OCI-LY7 (cell line): ENCODE data around the gene SCN4B. TPM values are rescaled to one million over a fixed set of nuclear protein-coding genes. Genes with fewer than 3 reads are reported as not detected.

Experiments
- BruUV-seq: library from RNA; stranded (reverse); fragments of 400-500 nt; replicated peaks from 2 replicates; lab custom pipeline; 2021; lab: Mats Ljungman, UMichigan
- CTCF ChIA-PET: fragments of 300-600 bp; sonication (Branson Sonifier 250); formaldehyde crosslinking; loops from one replicate; lab custom pipeline; 2022; ENCODE audit warnings: antibody characterized with exemption; ENCODE audit not compliant: unreplicated experiment; lab: Charles Lee
- POLR2A ChIA-PET: fragments of 300-600 bp; sonication (Branson Sonifier 250); formaldehyde crosslinking; loops from one replicate; lab custom pipeline; 2022; ENCODE audit warnings: antibody characterized with exemption; lab: Charles Lee
- DNase-seq: peaks from one replicate; pipeline ENCODE4 v3.0.0-alpha.2; 2015; ENCODE audit warnings: low spot score
- H2AFZ ChIP-seq: fragments of 200-600 bp; sonication (generic), shearing (Covaris generic); 2 replicates; pipeline ENCODE4 v1.6.1; 2014; ENCODE audit warnings: mild to moderate bottlenecking, antibody characterized with exemption, low read length, moderate library complexity
- H3K27ac ChIP-seq: fragments of 200-600 bp; sonication (generic); 2 replicates; pipeline ENCODE4 v1.5.1; 2014; ENCODE audit warnings: mixed run types, low read depth, mild to moderate bottlenecking, moderate library complexity, low read length, inconsistent platforms; ENCODE audit not compliant: poor library complexity, severe bottlenecking
- H3K36me3 ChIP-seq: fragments of 200-600 bp; sonication (generic); 2 replicates; pipeline ENCODE4 v1.6.1; 2014; ENCODE audit warnings: mild to moderate bottlenecking, antibody characterized with exemption, low read length, moderate library complexity, mixed read lengths; ENCODE audit not compliant: insufficient read depth
- H3K4me1 ChIP-seq: fragments of 200-600 bp; sonication (generic); 2 replicates; pipeline ENCODE4 v1.5.1; 2014; ENCODE audit warnings: mild to moderate bottlenecking, low read length; ENCODE audit not compliant: insufficient read depth, poor library complexity, severe bottlenecking
- H3K4me2 ChIP-seq: fragments of 200-600 bp; sonication (generic); 2 replicates; pipeline ENCODE4 v1.6.1; 2014; ENCODE audit warnings: mild to moderate bottlenecking, low read length
- H3K4me3 ChIP-seq: fragments of 200-600 bp; sonication (generic); 2 replicates; pipeline ENCODE4 v1.5.1; 2014; ENCODE audit warnings: mild to moderate bottlenecking, low read depth, low read length; ENCODE audit not compliant: poor library complexity, severe bottlenecking
- H3K79me2 ChIP-seq: fragments of 200-600 bp; sonication (generic); 2 replicates; pipeline ENCODE4 v1.6.1; 2016; ENCODE audit warnings: low read depth, mild to moderate bottlenecking, low read length, moderate library complexity, mixed read lengths; ENCODE audit not compliant: insufficient read depth
- H3K9me2 ChIP-seq: fragments of 200-600 bp; sonication (generic); 2 replicates; pipeline ENCODE4 v1.6.1; 2016; ENCODE audit warnings: mild to moderate bottlenecking, low read length, mixed read lengths; ENCODE audit not compliant: insufficient read depth
- H3K9me3 ChIP-seq: fragments of 200-600 bp; sonication (generic); 2 replicates; pipeline ENCODE4 v1.6.1; 2014; ENCODE audit warnings: mild to moderate bottlenecking, mixed run types, low read length, mixed read lengths
- H4K20me1 ChIP-seq: fragments of 200-600 bp; sonication (generic); 2 replicates; pipeline ENCODE4 v1.6.1; 2014; ENCODE audit warnings: mild to moderate bottlenecking, antibody characterized with exemption, low read length, moderate library complexity, mixed read lengths; ENCODE audit not compliant: insufficient read depth
- CTCF ChIP-seq: fragments of 200-600 bp; sonication (generic); conservative IDR thresholded peaks from 2 replicates; pipeline ENCODE4 v1.5.1; 2014; ENCODE audit warnings: mild to moderate bottlenecking, antibody characterized with exemption, low read length, moderate library complexity, mixed read lengths
- EZH2phosphoT487 ChIP-seq: fragments of 200-600 bp; sonication (generic); IDR thresholded peaks from 2 replicates; pipeline ENCODE4 v1.6.1; 2018; ENCODE audit warnings: low read depth, borderline replicate concordance, mild to moderate bottlenecking, mixed run types, antibody characterized with exemption, low read length, moderate library complexity, mixed read lengths
- intact Hi-C: fragments of 100-400 bp; cut with micrococcal nuclease; formaldehyde crosslinking; loops from one replicate; pipeline ENCODE4 v1.10.0; 2022; ENCODE audit not compliant: unreplicated experiment
- total RNA-seq, 2 experiments: library from RNA; depleted of rRNA in 1 of 2; stranded (reverse); fragments of >200 nt in 1 of 2; shearing (Covaris generic) in 1 of 2; gene quantifications; 2 replicates each; pipeline ENCODE4 v1.2.3, GENCODE V29; 2014 to 2022

The SCN4B gene
- total RNA-seq, 2 experiments from 2014 or later: not detected

DNA sequence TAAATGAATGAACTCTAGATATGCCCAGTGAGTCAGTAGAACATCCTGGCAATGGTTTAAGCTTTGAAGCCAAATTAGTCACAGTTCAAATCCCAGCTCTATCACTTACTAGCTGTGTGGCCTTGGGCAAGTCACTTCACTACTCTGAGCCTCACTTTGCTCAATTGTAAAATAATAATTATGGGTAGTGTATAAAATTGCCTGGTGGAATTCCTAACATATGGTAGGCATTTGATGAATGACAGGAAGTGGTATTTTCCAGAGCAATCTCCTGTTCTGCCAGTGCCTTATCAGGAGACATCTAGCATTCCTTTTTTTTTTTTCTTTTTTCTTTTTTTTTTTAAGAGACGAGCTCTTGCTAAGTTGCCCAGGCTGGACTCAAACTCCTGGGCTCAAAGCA is 13.0 kb downstream of the SCN4B start:
- ChIA-PET POLR2A (interaction anchor here (0.6 to 0.7 kb wide), 3 partner anchors 20 to 444 kb away, joined by 4 to 5 read pairs (median 5); no protein-coding TSS in a partner anchor), CTCF (no interaction called here)
- no peaks in the 10 kb centered on the region for H3K4me1 ChIP-seq
- H2AFZ ChIP-seq: no peak overlapping the region
- no TSS peak for BruUV-seq
- H3K4me2 ChIP-seq: no peak overlapping the region
- intact Hi-C loops: no loop called here
- H3K4me3 ChIP-seq: no peak overlapping the region
- TF ChIP-seq CTCF (no peak), EZH2phosphoT487 (no peak)
- no peaks in the 10 kb centered on the region for H4K20me1 ChIP-seq
- H3K9me3 ChIP-seq: no peaks in the 10 kb centered on the region
- no peaks in the 10 kb centered on the region for H3K79me2 ChIP-seq
- no peaks in the 10 kb centered on the region for H3K9me2 ChIP-seq
- H3K36me3 ChIP-seq: no peaks in the 10 kb centered on the region
- no peak overlapping the region for H3K27ac ChIP-seq
- DNase-seq: no peak

DNA sequence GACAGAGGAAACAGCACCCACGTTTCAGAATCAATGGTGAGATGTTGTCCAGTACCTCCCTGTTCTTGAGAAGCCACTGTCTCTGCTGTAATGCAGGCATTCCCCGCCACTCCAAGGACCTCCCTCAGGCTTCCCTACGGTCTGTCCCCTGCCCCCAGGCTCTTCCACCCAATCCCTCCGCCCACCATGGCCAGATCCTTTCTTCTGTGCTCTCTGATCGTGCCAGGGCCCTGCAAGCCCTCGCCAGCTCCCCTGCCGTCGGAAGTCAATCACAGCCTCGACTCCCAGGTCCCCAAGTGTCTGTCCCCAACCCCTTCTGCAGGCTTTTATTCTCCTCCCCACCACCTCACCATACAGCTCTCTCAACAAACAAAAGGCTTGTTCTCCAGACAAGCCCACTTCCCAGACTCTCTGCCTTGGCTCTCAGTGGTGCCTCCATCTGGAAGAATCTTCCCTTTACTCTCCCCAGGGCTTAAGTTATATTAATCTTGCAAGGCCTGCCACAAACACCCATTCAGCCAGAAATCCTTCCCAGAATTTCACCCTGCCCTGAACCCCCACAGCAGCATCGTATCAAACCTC is 13.7 kb downstream of the SCN4B start:
- DNase-seq: no peak
- CTCF ChIA-PET: no interaction called here
- Histone ChIP-seq H3K9me2 (no peaks in the 10 kb centered on the region), H3K9me3 (no peaks in the 10 kb centered on the region), H3K36me3 (no peaks in the 10 kb centered on the region), H3K27ac (no peak overlapping the region), H4K20me1 (no peaks in the 10 kb centered on the region), H3K4me2 (no peak overlapping the region), H3K79me2 (no peaks in the 10 kb centered on the region), H3K4me1 (no peaks in the 10 kb centered on the region), H3K4me3 (no peak overlapping the region), H2AFZ (no peak overlapping the region)
- POLR2A ChIA-PET: interaction anchor here (0.6 kb wide), 2 partner anchors 255 to 444 kb away, joined by 4 read pairs; no protein-coding TSS in a partner anchor
- TF ChIP-seq CTCF (no peak), EZH2phosphoT487 (no peak)
- intact Hi-C loops: no loop called here
- no TSS peak for BruUV-seq

DNA sequence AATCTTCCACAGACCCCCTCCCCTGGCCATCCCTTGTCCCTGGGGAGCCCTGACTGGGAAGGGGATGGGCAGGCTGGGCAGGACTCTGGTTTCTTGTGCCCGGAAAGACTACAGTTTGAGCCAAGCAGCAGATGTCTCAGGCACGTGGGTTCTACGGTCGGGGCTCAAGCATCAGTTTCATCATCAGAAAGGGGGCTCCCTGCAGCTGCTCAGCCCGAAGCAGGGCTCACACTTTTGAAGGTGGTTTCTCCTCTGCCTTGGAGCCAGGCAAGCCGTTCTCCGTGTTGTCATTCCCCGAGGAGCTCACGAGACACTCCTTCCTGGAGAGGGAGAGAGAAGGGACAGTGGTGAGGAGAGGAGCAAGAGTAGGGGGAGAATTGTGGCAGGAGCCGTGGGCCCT is 15.8 kb downstream of the SCN4B start:
- TF ChIP-seq EZH2phosphoT487 (no peak), CTCF (no peak)

More for the DNA sequence above, 15.8 kb downstream of the SCN4B start:
- ChIA-PET CTCF (no interaction called here), POLR2A (no interaction called here)
- Histone ChIP-seq H3K9me3 (no peaks in the 10 kb centered on the region), H3K4me3 (no peak overlapping the region), H3K36me3 (no peaks in the 10 kb centered on the region), H3K4me2 (no peak overlapping the region), H3K4me1 (no peaks in the 10 kb centered on the region), H4K20me1 (no peaks in the 10 kb centered on the region), H2AFZ (no peak overlapping the region), H3K9me2 (no peaks in the 10 kb centered on the region), H3K79me2 (no peaks in the 10 kb centered on the region), H3K27ac (no peak overlapping the region)
- DNase-seq: no peak
- BruUV-seq: no TSS peak
- intact Hi-C loops: no loop called here
